Uterus (tissue), 2 donors: ENCODE data around the gene TRIO.

ENCODE experiments used
- POLR2A ChIP-seq, 2 donors: fragments of 450-650 bp; IDR thresholded peaks; one replicate each; pipeline ENCODE4 v1.6.1; 2016; ENCODE audit warnings: antibody characterized with exemption in 2 of 2, mild to moderate bottlenecking in 1 of 2, moderate library complexity in 1 of 2
- TF ChIP-seq, protein P1 (sequence below), 4 experiments: fragments of 200-600 bp in 2 of 4; fragments of 450-650 bp in 2 of 4; sonication (generic) in 2 of 4; IDR thresholded peaks; one replicate each; pipeline ENCODE4 v1.5.1; 2016 to 2019; ENCODE audit warnings: antibody characterized with exemption in 4 of 4, mild to moderate bottlenecking in 2 of 4, moderate library complexity in 1 of 4

DNA sequence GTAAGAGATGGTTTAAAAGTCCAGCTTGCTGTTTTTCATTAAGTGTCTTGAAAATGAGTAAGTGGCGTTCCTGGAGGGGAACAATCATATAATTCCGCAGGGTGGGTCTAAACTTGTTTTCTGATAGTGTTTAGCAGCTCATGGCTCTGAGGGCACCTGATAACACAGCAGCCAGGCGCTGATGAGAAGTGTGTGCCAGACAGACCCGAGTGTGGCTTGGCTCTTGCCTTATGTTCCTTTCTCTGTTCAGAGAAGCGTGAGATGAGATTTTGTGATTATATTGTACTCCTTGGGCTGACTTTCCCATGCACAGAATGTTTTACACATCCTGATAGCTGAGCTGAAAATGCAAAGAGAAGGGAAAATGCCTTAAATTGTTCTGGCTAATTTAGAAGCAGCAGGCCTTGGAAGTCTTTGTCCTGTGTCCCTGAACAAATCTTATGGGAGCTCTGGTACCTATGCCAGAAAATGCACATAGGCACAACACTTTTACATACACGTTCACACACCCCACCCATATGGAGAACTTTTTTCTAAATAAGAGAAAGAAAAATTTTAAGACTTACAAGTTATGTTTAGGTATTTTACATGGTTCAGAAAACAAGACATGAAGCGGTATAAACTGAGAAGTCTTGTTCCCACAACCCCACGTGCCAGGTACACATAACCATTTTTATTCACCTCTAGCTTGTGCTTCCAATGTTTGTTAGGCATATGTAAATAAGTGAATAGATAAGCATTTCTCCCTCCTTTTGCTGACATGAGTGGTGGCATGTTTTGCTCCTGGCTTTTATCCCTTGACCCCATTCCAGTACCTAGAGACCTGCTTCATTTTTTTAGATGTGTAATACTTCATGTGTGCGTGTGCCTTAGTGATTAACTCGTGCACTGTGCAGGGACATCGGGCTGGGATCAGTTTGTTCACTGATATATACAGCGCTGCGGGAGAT, 286.2 kb downstream of the TRIO start:
- TF ChIP-seq, protein P1, sequence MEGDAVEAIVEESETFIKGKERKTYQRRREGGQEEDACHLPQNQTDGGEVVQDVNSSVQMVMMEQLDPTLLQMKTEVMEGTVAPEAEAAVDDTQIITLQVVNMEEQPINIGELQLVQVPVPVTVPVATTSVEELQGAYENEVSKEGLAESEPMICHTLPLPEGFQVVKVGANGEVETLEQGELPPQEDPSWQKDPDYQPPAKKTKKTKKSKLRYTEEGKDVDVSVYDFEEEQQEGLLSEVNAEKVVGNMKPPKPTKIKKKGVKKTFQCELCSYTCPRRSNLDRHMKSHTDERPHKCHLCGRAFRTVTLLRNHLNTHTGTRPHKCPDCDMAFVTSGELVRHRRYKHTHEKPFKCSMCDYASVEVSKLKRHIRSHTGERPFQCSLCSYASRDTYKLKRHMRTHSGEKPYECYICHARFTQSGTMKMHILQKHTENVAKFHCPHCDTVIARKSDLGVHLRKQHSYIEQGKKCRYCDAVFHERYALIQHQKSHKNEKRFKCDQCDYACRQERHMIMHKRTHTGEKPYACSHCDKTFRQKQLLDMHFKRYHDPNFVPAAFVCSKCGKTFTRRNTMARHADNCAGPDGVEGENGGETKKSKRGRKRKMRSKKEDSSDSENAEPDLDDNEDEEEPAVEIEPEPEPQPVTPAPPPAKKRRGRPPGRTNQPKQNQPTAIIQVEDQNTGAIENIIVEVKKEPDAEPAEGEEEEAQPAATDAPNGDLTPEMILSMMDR (IDR thresholded peaks at IDR 0.05), result no peak
- TF ChIP-seq POLR2A (IDR thresholded peaks at IDR 0.05), result no peak
